ENCODE results near the gene TPI1.
A peak's percentile ranks its signal among the peaks of the same experiment; 100 is the strongest.
"Not testable (repeated sequence)": the region's sequence is repeated elsewhere in the genome, so short reads cannot be mapped to it uniquely, and the experiment has no call there.

Gene TPI1

GRCh38 chr12:6866920-6867412 lies 365 bp upstream of the TPI1 start:
- DNase-seq (ENCODE audit: low read depth in 4 of 4, low spot score in 1 of 4), result no peak

- no peak for DNase-seq (ENCODE audit: low read depth in 4 of 4, low spot score in 1 of 4)
Measured at GRCh38 chr12:6868211-6869048, 1.1 kb downstream of the TPI1 start.

- DNase-seq (ENCODE audit: low read depth in 4 of 4, low spot score in 1 of 4), result peak in 3 of 4 experiments; percentile 74 to 78 (median 76)
Measured at GRCh38 chr12:6869049-6870021, 2.0 kb downstream of the TPI1 start.

GRCh38 chr12:6870304-6870703 lies 3.0 kb downstream of the TPI1 start:
- not testable (repeated sequence) for DNase-seq (ENCODE audit: low read depth in 4 of 4, low spot score in 1 of 4)

GRCh38 chr12:6871052-6871957 lies 4.0 kb downstream of the TPI1 start:
- DNase-seq (ENCODE audit: low read depth in 4 of 4, low spot score in 1 of 4), result peak in 1 of 4 experiments; percentile 33

- peak in 3 of 4 experiments; percentile 72 to 81 (median 73) for DNase-seq (ENCODE audit: low read depth in 4 of 4, low spot score in 1 of 4)
Measured at GRCh38 chr12:6872073-6873048, 5.0 kb downstream of the TPI1 start.

GRCh38 chr12:6873094-6874014 lies 6.0 kb downstream of the TPI1 start, which contains the start of gene SPSB2:
SPSB2 (minus strand) TSS chr12:6873303; CDS start chr12:6872901, 402 bp downstream.
- DNase-seq (ENCODE audit: low read depth in 4 of 4, low spot score in 1 of 4), result peak; percentile 99 to 100 (median 99)

GRCh38 chr12:6874015-6874368 lies 6.7 kb downstream of the TPI1 start:
- not testable (repeated sequence) for DNase-seq (ENCODE audit: low read depth in 4 of 4, low spot score in 1 of 4)

- not testable (repeated sequence) for DNase-seq (ENCODE audit: low read depth in 4 of 4, low spot score in 1 of 4)
Measured at GRCh38 chr12:6879824-6880223, 12.5 kb downstream of the TPI1 start.

GRCh38 chr12:6883252-6883651 lies 15.9 kb downstream of the TPI1 start:
- no peak for DNase-seq (ENCODE audit: low read depth in 4 of 4, low spot score in 1 of 4)

GRCh38 chr12:6883683-6884082 lies 16.4 kb downstream of the TPI1 start:
- DNase-seq (ENCODE audit: low read depth in 4 of 4, low spot score in 1 of 4), result no peak

GRCh38 chr12:6884539-6884938 lies 17.2 kb downstream of the TPI1 start:
- DNase-seq (ENCODE audit: low read depth in 4 of 4, low spot score in 1 of 4), result no peak

GRCh38 chr12:6886206-6886999 lies 19.1 kb downstream of the TPI1 start:
- DNase-seq (ENCODE audit: low read depth in 4 of 4, low spot score in 1 of 4), result not testable (repeated sequence)

GRCh38 chr12:6887460-6887859 lies 20.1 kb downstream of the TPI1 start:
- no peak for DNase-seq (ENCODE audit: low read depth in 4 of 4, low spot score in 1 of 4)

- no peak for DNase-seq (ENCODE audit: low read depth in 4 of 4, low spot score in 1 of 4)
Measured at GRCh38 chr12:6888360-6888759, 21.0 kb downstream of the TPI1 start.

- not testable (repeated sequence) for DNase-seq (ENCODE audit: low read depth in 4 of 4, low spot score in 1 of 4)
Measured at GRCh38 chr12:6888794-6889193, 21.5 kb downstream of the TPI1 start.

All from stimulated activated CD4-positive, alpha-beta T cell treated with anti-CD3 and anti-CD28 coated beads, Interleukin-1b, Interleukin-23, amount 100 ng/mL, for 24 hours (primary cell).